ENCODE data around the gene GAST.

Gene GAST

GRCh38 chr17:41751288-41751687, 39.2 kb downstream of the GAST start:
- TF ChIP-seq CTCF (conservative IDR thresholded peaks at IDR 0.05; ENCODE audit: low read depth, low read length) = no peak
- no peak for DNase-seq (ENCODE audit: low read depth)

GRCh38 chr17:41754066-41754465, 41.9 kb downstream of the GAST start:
- no peak overlapping the region for H3K4me3 ChIP-seq (ENCODE audit: low read depth, low read length)
- DNase-seq (ENCODE audit: low read depth) = no peak
- TF ChIP-seq CTCF (conservative IDR thresholded peaks at IDR 0.05; ENCODE audit: low read depth, low read length) = no peak

More at GRCh38 chr17:41751288-41751687, 39.2 kb downstream of the GAST start:
- no peak overlapping the region for H3K4me3 ChIP-seq (ENCODE audit: low read depth, low read length)

GRCh38 chr17:41758601-41759000, 46.5 kb downstream of the GAST start:
- no peak for TF ChIP-seq CTCF (conservative IDR thresholded peaks at IDR 0.05; ENCODE audit: low read depth, low read length)
- no peak overlapping the region for H3K4me3 ChIP-seq (ENCODE audit: low read depth, low read length)
- no peak for DNase-seq (ENCODE audit: low read depth)

GRCh38 chr17:41760878-41761277, 48.7 kb downstream of the GAST start:
- no peak for TF ChIP-seq CTCF (conservative IDR thresholded peaks at IDR 0.05; ENCODE audit: low read depth, low read length)
- no peak overlapping the region for H3K4me3 ChIP-seq (ENCODE audit: low read depth, low read length)
- no peak for DNase-seq (ENCODE audit: low read depth)

- no peak for DNase-seq (ENCODE audit: low read depth)
- no peak for TF ChIP-seq CTCF (conservative IDR thresholded peaks at IDR 0.05; ENCODE audit: low read depth, low read length)
- H3K4me3 ChIP-seq (ENCODE audit: low read depth, low read length) = no peak overlapping the region
These were observed 50.3 kb downstream of the GAST start for GRCh38 chr17:41762391-41762790.

GRCh38 chr17:41762841-41763240, 50.7 kb downstream of the GAST start:
- DNase-seq (ENCODE audit: low read depth) = no peak
- no peak for TF ChIP-seq CTCF (conservative IDR thresholded peaks at IDR 0.05; ENCODE audit: low read depth, low read length)

GRCh38 chr17:41763327-41763726, 51.2 kb downstream of the GAST start:
- DNase-seq (ENCODE audit: low read depth) = no peak

More at GRCh38 chr17:41762841-41763240, 50.7 kb downstream of the GAST start:
- no peak overlapping the region for H3K4me3 ChIP-seq (ENCODE audit: low read depth, low read length)

More at GRCh38 chr17:41763327-41763726, 51.2 kb downstream of the GAST start:
- H3K4me3 ChIP-seq (ENCODE audit: low read depth, low read length) = no peak overlapping the region
- no peak for TF ChIP-seq CTCF (conservative IDR thresholded peaks at IDR 0.05; ENCODE audit: low read depth, low read length)
